Right lobe of liver (tissue), 4 donors: ENCODE measurements around the gene FUT1.

ENCODE experiments used
- POLR2A ChIP-seq: fragments of 450-650 bp; IDR thresholded peaks from one replicate; pipeline ENCODE4 v1.6.1; 2017; ENCODE audit warnings: antibody characterized with exemption, mild to moderate bottlenecking
- TF ChIP-seq, protein P1 (sequence below), 4 donors: fragments of 200-600 bp in 3 of 4; fragments of 450-650 bp in 1 of 4; IDR thresholded peaks; one replicate each; pipeline versions ENCODE4 v1.5.1 to v1.8.0; 2016 to 2022; ENCODE audit warnings: antibody characterized with exemption in 4 of 4, mild to moderate bottlenecking in 2 of 4
- donor health status: DM: no; HTN: no; CAD: no.
- donor health status: DM: no; HTN: no; CAD: no.
- donor health status: DM: no; HTN: yes; CAD: no.

DNA sequence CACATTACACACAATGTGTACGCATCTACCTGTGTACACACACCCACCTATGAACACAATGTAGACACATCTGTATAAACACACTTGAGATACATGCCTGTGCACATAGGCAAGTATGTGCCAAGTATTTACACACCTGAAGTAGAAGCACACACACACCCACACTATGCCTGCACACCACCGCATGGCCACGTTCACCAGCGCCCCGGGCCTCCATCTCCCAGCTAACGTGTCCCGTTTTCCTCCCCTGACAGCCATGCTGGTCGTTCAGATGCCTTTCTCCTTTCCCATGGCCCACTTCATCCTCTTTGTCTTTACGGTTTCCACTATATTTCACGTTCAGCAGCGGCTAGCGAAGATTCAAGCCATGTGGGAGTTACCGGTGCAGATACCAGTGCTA lies 49.7 kb downstream of the FUT1 start:
- no peak for TF ChIP-seq POLR2A
- TF ChIP-seq, protein P1, sequence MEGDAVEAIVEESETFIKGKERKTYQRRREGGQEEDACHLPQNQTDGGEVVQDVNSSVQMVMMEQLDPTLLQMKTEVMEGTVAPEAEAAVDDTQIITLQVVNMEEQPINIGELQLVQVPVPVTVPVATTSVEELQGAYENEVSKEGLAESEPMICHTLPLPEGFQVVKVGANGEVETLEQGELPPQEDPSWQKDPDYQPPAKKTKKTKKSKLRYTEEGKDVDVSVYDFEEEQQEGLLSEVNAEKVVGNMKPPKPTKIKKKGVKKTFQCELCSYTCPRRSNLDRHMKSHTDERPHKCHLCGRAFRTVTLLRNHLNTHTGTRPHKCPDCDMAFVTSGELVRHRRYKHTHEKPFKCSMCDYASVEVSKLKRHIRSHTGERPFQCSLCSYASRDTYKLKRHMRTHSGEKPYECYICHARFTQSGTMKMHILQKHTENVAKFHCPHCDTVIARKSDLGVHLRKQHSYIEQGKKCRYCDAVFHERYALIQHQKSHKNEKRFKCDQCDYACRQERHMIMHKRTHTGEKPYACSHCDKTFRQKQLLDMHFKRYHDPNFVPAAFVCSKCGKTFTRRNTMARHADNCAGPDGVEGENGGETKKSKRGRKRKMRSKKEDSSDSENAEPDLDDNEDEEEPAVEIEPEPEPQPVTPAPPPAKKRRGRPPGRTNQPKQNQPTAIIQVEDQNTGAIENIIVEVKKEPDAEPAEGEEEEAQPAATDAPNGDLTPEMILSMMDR (IDR thresholded peaks at IDR 0.05) = no peak
